SK-N-SH (cell line): ENCODE results near the gene ELAVL2. TPM values are rescaled to one million over a fixed set of nuclear protein-coding genes. Genes with fewer than 3 reads are reported as not detected.

Experiments used
- CTCF ChIA-PET: fragments of 300-600, 350-600 bp; formaldehyde crosslinking; extraction: SDS; loops from one replicate; lab custom pipeline; 2021; lab: Yijun Ruan, JAX
- POLR2A ChIA-PET: fragments of 350-600 bp; sonication (Branson Sonifier 250); formaldehyde crosslinking; extraction: SDS; loops from one replicate; lab custom pipeline; 2020; ENCODE audit warnings: antibody characterized with exemption, inconsistent platforms; lab: Yijun Ruan, JAX
- DNase-seq: peaks from one replicate; pipeline ENCODE4 v3.0.0; 2012
- H2AFZ ChIP-seq: fragments of 200-600 bp; sonication (generic); 2 replicates; pipeline ENCODE4 v1.8.1; 2016; ENCODE audit warnings: antibody characterized with exemption, mild to moderate bottlenecking, low read depth
- H3F3A ChIP-seq: fragments of 200-600 bp; sonication (generic); replicated peaks from 2 replicates; pipeline ENCODE3; 2016; ENCODE audit warnings: antibody characterized with exemption, mild to moderate bottlenecking; ENCODE audit not compliant: insufficient read depth
- H3K27ac ChIP-seq, 2 experiments: fragments of 200-500 bp in 1 of 2; fragments of 200-600 bp in 1 of 2; sonication (Bioruptor generic) in 1 of 2; sonication (generic), shearing (Covaris generic) in 1 of 2; 2 replicates each; pipeline versions ENCODE4 v1.5.1 to v1.6.1; 2014 to 2016; ENCODE audit warnings: low read depth in 2 of 2, inconsistent platforms in 1 of 2, low read length in 1 of 2, mild to moderate bottlenecking in 1 of 2, mixed read lengths in 1 of 2
- H3K27me3 ChIP-seq: fragments of 200-600 bp; sonication (generic), shearing (Covaris generic); 2 replicates; pipeline ENCODE4 v1.6.1; 2016; ENCODE audit warnings: mixed run types; ENCODE audit not compliant: insufficient read depth
- H3K36me3 ChIP-seq, 2 experiments: fragments of 200-500 bp in 1 of 2; fragments of 200-600 bp in 1 of 2; sonication (Bioruptor generic) in 1 of 2; sonication (generic) in 1 of 2; replicated peaks in 1 of 2; 2 replicates each; pipeline versions ENCODE3 to v1.5.1; 2014 to 2016; ENCODE audit warnings: low read length in 1 of 2, mild to moderate bottlenecking in 1 of 2; ENCODE audit not compliant: insufficient read depth in 2 of 2, control insufficient read depth in 1 of 2
- H3K4me1 ChIP-seq, 2 experiments: fragments of 200-500 bp in 1 of 2; fragments of 200-600 bp in 1 of 2; sonication (Bioruptor generic) in 1 of 2; sonication (generic), shearing (Covaris generic) in 1 of 2; 2 replicates each; pipeline versions ENCODE4 v1.5.1 to v1.6.1; 2014 to 2016; ENCODE audit warnings: low read depth in 1 of 2, low read length in 1 of 2, mixed run types in 1 of 2; ENCODE audit not compliant: insufficient read depth in 2 of 2, control insufficient read depth in 1 of 2
- H3K4me2 ChIP-seq: fragments of 200-600 bp; sonication (generic), shearing (Covaris generic); 2 replicates; pipeline ENCODE4 v1.6.1; 2017; ENCODE audit warnings: mixed run types
- H3K4me3 ChIP-seq, 2 experiments: fragments of 200-500 bp in 1 of 2; fragments of 200-600 bp in 1 of 2; sonication (Bioruptor generic) in 1 of 2; sonication (generic), shearing (Covaris generic) in 1 of 2; 2 replicates each; pipeline versions ENCODE4 v1.5.1 to v1.8.1; 2014 to 2016; ENCODE audit warnings: low read depth in 2 of 2, inconsistent platforms in 1 of 2, low read length in 1 of 2, mild to moderate bottlenecking in 1 of 2, mixed read lengths in 1 of 2, moderate library complexity in 1 of 2
- H3K79me2 ChIP-seq: fragments of 200-600 bp; sonication (generic); 2 replicates; pipeline ENCODE4 v1.8.1; 2017; ENCODE audit warnings: mild to moderate bottlenecking; ENCODE audit not compliant: insufficient read depth
- H3K9ac ChIP-seq: fragments of 200-600 bp; sonication (generic); 2 replicates; pipeline ENCODE4 v1.6.1; 2017; ENCODE audit warnings: mixed run types
- H3K9me2 ChIP-seq: fragments of 200-600 bp; sonication (generic); 2 replicates; pipeline ENCODE4 v1.6.1; 2017; ENCODE audit warnings: mixed run types
- H3K9me3 ChIP-seq: fragments of 200-600 bp; sonication (generic); 2 replicates; pipeline ENCODE4 v1.6.1; 2017; ENCODE audit warnings: mixed run types, mild to moderate bottlenecking, moderate library complexity
- H4K20me1 ChIP-seq: fragments of 200-600 bp; sonication (generic); 2 replicates; pipeline ENCODE4 v1.6.1; 2017; ENCODE audit warnings: mild to moderate bottlenecking, mixed run types; ENCODE audit not compliant: insufficient read depth
- CHD2 ChIP-seq: fragments of 150-350 bp; IDR thresholded peaks from 2 replicates; pipeline ENCODE4 v1.6.1; 2018; ENCODE audit warnings: low read length; ENCODE audit not compliant: partially characterized antibody
- CTCF ChIP-seq: fragments of 200-600 bp; sonication (generic); IDR thresholded peaks from 2 replicates; pipeline ENCODE4 v1.6.1; 2017; ENCODE audit warnings: antibody characterized with exemption, mild to moderate bottlenecking, moderate library complexity
- ELF1 ChIP-seq: IDR thresholded peaks from 2 replicates; pipeline ENCODE4 v1.4.0; 2012
- EP300 ChIP-seq, 2 experiments: IDR thresholded peaks; 2 replicates each; pipeline versions ENCODE4 v1.4.0 to v1.6.1; 2012; ENCODE audit warnings: borderline replicate concordance in 1 of 2, low read depth in 1 of 2, low read length in 1 of 2
- EZH2phosphoT487 ChIP-seq: fragments of 200-600 bp; sonication (generic); IDR thresholded peaks from 2 replicates; pipeline ENCODE4 v1.6.1; 2017; ENCODE audit warnings: low read depth, mixed run types, mild to moderate bottlenecking, antibody characterized with exemption, moderate library complexity, borderline replicate concordance
- JUND ChIP-seq: IDR thresholded peaks from 2 replicates; pipeline ENCODE4 v1.4.0; 2012
- MAX ChIP-seq: IDR thresholded peaks from 2 replicates; pipeline ENCODE4 v1.4.0; 2012; ENCODE audit warnings: low read depth
- MEF2A ChIP-seq: IDR thresholded peaks from 2 replicates; pipeline ENCODE4 v1.4.0; 2012; ENCODE audit warnings: low read depth, borderline replicate concordance
- NFIC ChIP-seq: IDR thresholded peaks from 2 replicates; pipeline ENCODE4 v1.4.0; 2012; ENCODE audit warnings: borderline replicate concordance
- PBX3 ChIP-seq: IDR thresholded peaks from 2 replicates; pipeline ENCODE4; 2012
- POLR2AphosphoS5 ChIP-seq: IDR thresholded peaks from 2 replicates; pipeline ENCODE4 v1.6.1; 2012; ENCODE audit warnings: low read depth, low read length
- RAD21 ChIP-seq: IDR thresholded peaks from 2 replicates; pipeline ENCODE4 v1.6.1; 2012; ENCODE audit warnings: mild to moderate bottlenecking, low read length
- RFX5 ChIP-seq: IDR thresholded peaks from 2 replicates; pipeline ENCODE4 v1.6.1; 2012; ENCODE audit warnings: mild to moderate bottlenecking, improper control_type of control experiment, low read length
- TAF1 ChIP-seq: IDR thresholded peaks from 2 replicates; pipeline ENCODE4 v1.6.1; 2012; ENCODE audit warnings: low read depth, mild to moderate bottlenecking, low read length, moderate library complexity, borderline replicate concordance
- TEAD4 ChIP-seq: IDR thresholded peaks from 2 replicates; pipeline ENCODE4 v1.4.0; 2012; ENCODE audit warnings: mild to moderate bottlenecking, borderline replicate concordance; ENCODE audit not compliant: insufficient read depth
- USF2 ChIP-seq: fragments of 150-350 bp; IDR thresholded peaks from 2 replicates; pipeline ENCODE4 v1.6.1; 2017; ENCODE audit warnings: antibody characterized with exemption, low read length, low read depth, borderline replicate concordance
- WGBS: methylation state at CpG from one replicate; pipeline ENCODE4 v1.1.6; 2017; ENCODE audit warnings: low lambda C conversion rate; 5-methylcytosine and 5-hydroxymethylcytosine counted together
- polyA plus RNA-seq, 3 experiments: library from polyadenylated mRNA; depleted of rRNA; stranded (reverse); fragments of >200 nt; gene quantifications; 2 replicates each; pipeline ENCODE4 v1.2.3, GENCODE V29; 2012

Gene ELAVL2
- polyA plus RNA-seq, 1 of the 3 experiments (the other 2 are of a cell fraction): 0.15 TPM

GRCh38 chr9:23698161-23698560 is 127.9 kb downstream of the ELAVL2 start:
- Histone ChIP-seq H3K36me3 (no peaks in the 10 kb centered on the region), H3K27me3 (no peaks in the 10 kb centered on the region), H3F3A (no peaks in the 10 kb centered on the region), H3K9ac (no peak overlapping the region), H3K9me2 (no peaks in the 10 kb centered on the region), H3K9me3 (no peaks in the 10 kb centered on the region), H2AFZ (no peak overlapping the region), H3K4me3 (no peak overlapping the region), H3K79me2 (no peaks in the 10 kb centered on the region), H3K4me1 (peaks cover 0 to 3% of the 10 kb centered on the region in 2 experiments; a peak in 1 of 4 replicates), H4K20me1 (no peaks in the 10 kb centered on the region), H3K4me2 (no peak overlapping the region), H3K27ac (no peak overlapping the region)
- no peak for DNase-seq
- ChIA-PET CTCF (no interaction called here), POLR2A (no interaction called here)
- TF ChIP-seq MEF2A (no peak), NFIC (no peak), JUND (no peak), POLR2AphosphoS5 (no peak)
- WGBS: 20% methylated on average over 1 of the region's 1 CpG

GRCh38 chr9:23695572-23695971 is 130.5 kb downstream of the ELAVL2 start:
- no peak overlapping the region for H2AFZ ChIP-seq
- POLR2A ChIA-PET: no interaction called here
- H3K36me3 ChIP-seq: no peaks in the 10 kb centered on the region
- H3K4me3 ChIP-seq: no peak overlapping the region
- no peak overlapping the region for H3K9ac ChIP-seq
- no peak for DNase-seq
- H3K27ac ChIP-seq: no peak overlapping the region
- no peak overlapping the region for H3K4me2 ChIP-seq
- H3K9me2 ChIP-seq: no peaks in the 10 kb centered on the region
- no peaks in the 10 kb centered on the region for H3K79me2 ChIP-seq
- no peaks in the 10 kb centered on the region for H3K27me3 ChIP-seq
- CTCF ChIA-PET: no interaction called here
- whole genome bisulfite sequencing: 26% methylated on average over 5 of the region's 5 CpGs
- H3K9me3 ChIP-seq: no peaks in the 10 kb centered on the region
- H3F3A ChIP-seq: no peaks in the 10 kb centered on the region
- peaks cover 0 to 3% of the 10 kb centered on the region in 2 experiments; a peak in 1 of 4 replicates for H3K4me1 ChIP-seq
- H4K20me1 ChIP-seq: no peaks in the 10 kb centered on the region
- no peak for TF ChIP-seq ELF1
- no peak for TF ChIP-seq CHD2
- no peak for TF ChIP-seq EZH2phosphoT487
- TF ChIP-seq JUND: no peak
- TF ChIP-seq NFIC: no peak
- no peak for TF ChIP-seq MEF2A
- no peak for TF ChIP-seq POLR2AphosphoS5
- TF ChIP-seq RAD21: no peak
- no peak for TF ChIP-seq TEAD4
- TF ChIP-seq PBX3: no peak
- TF ChIP-seq MAX: no peak

GRCh38 chr9:23693374-23693773 is 132.7 kb downstream of the ELAVL2 start:
- H3K9me3 ChIP-seq: no peaks in the 10 kb centered on the region
- POLR2A ChIA-PET: no interaction called here

More at GRCh38 chr9:23693374-23693773, 132.7 kb downstream of the ELAVL2 start:
- Histone ChIP-seq H3K27me3 (no peaks in the 10 kb centered on the region), H3K4me1 (no peaks in the 10 kb centered on the region), H3K27ac (no peak overlapping the region), H3K4me2 (no peak overlapping the region), H3K36me3 (no peaks in the 10 kb centered on the region), H2AFZ (no peak overlapping the region), H3K4me3 (no peak overlapping the region), H3K9ac (no peak overlapping the region), H3K79me2 (no peaks in the 10 kb centered on the region), H4K20me1 (no peaks in the 10 kb centered on the region), H3K9me2 (no peaks in the 10 kb centered on the region), H3F3A (no peaks in the 10 kb centered on the region)
- DNase-seq: no peak
- WGBS: 48% methylated on average over 5 of the region's 5 CpGs
- CTCF ChIA-PET: no interaction called here
- TF ChIP-seq RFX5 (no peak), CTCF (no peak), TAF1 (no peak), MAX (no peak), EZH2phosphoT487 (no peak), EP300 (IDR thresholded peaks at IDR 0.05; ENCODE audit: borderline replicate concordance in 1 of 2, low read depth in 1 of 2, low read length in 1 of 2) (no peak), USF2 (no peak)
